HepG2 (cell line): ENCODE results near the gene CDC37L1. TPM values are rescaled to one million over a fixed set of nuclear protein-coding genes. Genes with fewer than 3 reads are reported as not detected.

Source experiments
- ATAC-seq: fragments of 200-7000 bp; cut with Tn5 transposase; 3 replicates; pipeline ENCODE4 v1.9.1; 2020; ENCODE audit warnings: mild to moderate bottlenecking, moderate library complexity
- BruUV-seq: library from RNA; stranded (reverse); fragments of 400-500 nt; replicated peaks from 2 replicates; lab custom pipeline; 2021; lab: Mats Ljungman, UMichigan
- CTCF ChIA-PET: fragments of 300-600 bp; formaldehyde crosslinking; extraction: SDS; loops from one replicate; lab custom pipeline; 2021; ENCODE audit warnings: low total read pairs, inconsistent platforms, low intra/inter-chr PET ratio; lab: Yijun Ruan, JAX
- POLR2A ChIA-PET: fragments of 350-600 bp; sonication (Branson Sonifier 250); formaldehyde crosslinking; loops from one replicate; lab custom pipeline; 2020; ENCODE audit warnings: antibody characterized with exemption, inconsistent platforms; lab: Yijun Ruan, JAX
- DNase-seq: peaks from one replicate; pipeline ENCODE4 v3.0.0-alpha.2; 2015; ENCODE audit warnings: low spot score
- FAIRE-seq: peaks from 3 replicates; lab custom pipeline; 2011; peaks lifted over from hg19 to GRCh38; lab: Jason Lieb, UNC
- H2AFZ ChIP-seq: one replicate; pipeline ENCODE4 v1.6.1; 2011; ENCODE audit warnings: low read length, inconsistent platforms
- H3K27ac ChIP-seq: fragments of 300-600 bp; 3 replicates; pipeline ENCODE4 v1.8.0; 2011; ENCODE audit warnings: mixed run types, mild to moderate bottlenecking, mixed read lengths, low read length, inconsistent platforms; ENCODE audit not compliant: insufficient read depth; ENCODE audit errors: extremely low read length
- H3K27me3 ChIP-seq, 2 experiments: fragments of 200-600 bp in 1 of 2; 2 replicates in 1 of 2; 3 replicates in 1 of 2; pipeline versions ENCODE4 v1.6.0 to v1.8.0; 2011; ENCODE audit warnings: low read length in 2 of 2, mild to moderate bottlenecking in 2 of 2, moderate library complexity in 2 of 2, inconsistent platforms in 1 of 2; ENCODE audit not compliant: insufficient read depth in 2 of 2, control insufficient read depth in 1 of 2
- H3K36me3 ChIP-seq, 2 experiments: fragments of 200-600 bp in 1 of 2; replicated peaks in 1 of 2; 2 replicates in 1 of 2; 3 replicates in 1 of 2; pipeline versions ENCODE4 v1.5.1 to v1.8.0; 2011; ENCODE audit warnings: low read length in 2 of 2, inconsistent platforms in 1 of 2; ENCODE audit not compliant: insufficient read depth in 2 of 2, control insufficient read depth in 1 of 2
- H3K4me1 ChIP-seq: 2 replicates; pipeline ENCODE4 v1.5.1; 2012; ENCODE audit warnings: low read length, inconsistent platforms; ENCODE audit not compliant: insufficient read depth
- H3K4me2 ChIP-seq: 2 replicates; pipeline ENCODE4 v1.6.0; 2011; ENCODE audit warnings: low read depth, low read length, inconsistent platforms
- H3K4me3 ChIP-seq, 3 experiments: fragments of 200-600 bp in 1 of 3; sonication (generic), shearing (Covaris generic) in 1 of 3; replicated peaks in 1 of 3; 2 replicates each; pipeline ENCODE4 v1.5.1; 2011 to 2016; ENCODE audit warnings: low read length in 3 of 3, inconsistent platforms in 2 of 3, low read depth in 2 of 3, mild to moderate bottlenecking in 2 of 3, control low read depth in 1 of 3, mixed read lengths in 1 of 3; ENCODE audit not compliant: insufficient read depth in 1 of 3
- H3K79me2 ChIP-seq: one replicate; pipeline ENCODE4 v1.6.1; 2011; ENCODE audit warnings: low read length, inconsistent platforms; ENCODE audit not compliant: insufficient read depth
- H3K9ac ChIP-seq: 2 replicates; pipeline ENCODE4 v1.6.0; 2011; ENCODE audit warnings: mild to moderate bottlenecking, low read depth, low read length, inconsistent platforms; ENCODE audit not compliant: insufficient read depth
- H3K9me3 ChIP-seq: 2 replicates; pipeline ENCODE4 v1.5.1; 2012; ENCODE audit warnings: mild to moderate bottlenecking, low read length
- H4K20me1 ChIP-seq: 2 replicates; pipeline ENCODE4 v1.6.0; 2011; ENCODE audit warnings: inconsistent platforms, mild to moderate bottlenecking, low read length, moderate library complexity; ENCODE audit not compliant: insufficient read depth
- DMAP1 ChIP-seq: IDR thresholded peaks from 2 replicates; pipeline ENCODE4 v1.6.1; 2016
- EP300 ChIP-seq, 3 experiments: sonication (generic) in 1 of 3; formaldehyde crosslinking in 1 of 3; IDR thresholded peaks; 2 replicates each; pipeline versions ENCODE4 v1.5.1 to v1.6.1; 2011 to 2020; ENCODE audit warnings: low read depth in 2 of 3, low read length in 2 of 3, borderline replicate concordance in 1 of 3, improper control_type of control experiment in 1 of 3, mild to moderate bottlenecking in 1 of 3, missing genetic modification reagents in 1 of 3, moderate library complexity in 1 of 3
- HDAC1 ChIP-seq: sonication (generic); formaldehyde crosslinking; IDR thresholded peaks from 2 replicates; pipeline ENCODE4 v1.5.1; 2020; ENCODE audit warnings: mild to moderate bottlenecking, missing genetic modification reagents
- NCOR1 ChIP-seq: fragments of 200-600 bp; sonication (generic); IDR thresholded peaks from 2 replicates; pipeline ENCODE4 v1.7.0; 2017; ENCODE audit warnings: antibody characterized with exemption, low read length, borderline replicate concordance
- ZNF879 ChIP-seq: sonication (generic); formaldehyde crosslinking; IDR thresholded peaks from 2 replicates; pipeline ENCODE4 v1.8.1; 2023; ENCODE audit warnings: missing genetic modification reagents
- WGBS: methylation state at CpG from one replicate; pipeline ENCODE4 v1.1.6; 2017; ENCODE audit warnings: low lambda C conversion rate; 5-methylcytosine and 5-hydroxymethylcytosine counted together
- in situ Hi-C: cut with HindIII; loops from 2 replicates; pipeline ENCODE4 v1.10.0; 2017; ENCODE audit warnings: low pct_unique_long_range_greater_than_20kb; ENCODE audit not compliant: extremely low pct_ligation_motif_present
- intact Hi-C: fragments of 100-400 bp; cut with micrococcal nuclease; formaldehyde crosslinking; loops from one replicate; pipeline ENCODE4 v1.10.0; 2022; ENCODE audit not compliant: unreplicated experiment
- polyA plus RNA-seq, 8 experiments: library from polyadenylated mRNA; depleted of rRNA in 3 of 8; stranded (reverse) in 7 of 8; unstranded in 1 of 8; fragments of >200 nt; fragmentation: Illumina TruSeq in 4 of 8; extraction: Trizol in 4 of 8; gene quantifications; 2 replicates each; pipeline versions ENCODE4 v1.2.1 to v1.2.3, GENCODE V29; 2011 to 2016; ENCODE audit warnings: low read depth in 4 of 8, missing spikeins in 1 of 8, mixed read lengths in 1 of 8; ENCODE audit not compliant: insufficient read depth in 1 of 8
- total RNA-seq, 5 experiments: library from RNA; depleted of rRNA; stranded (reverse); fragments of >200 nt; fragmentation: Illumina TruSeq; extraction: Trizol; gene quantifications; 2 replicates each; pipeline ENCODE4 v1.2.3, GENCODE V29; 2016; ENCODE audit warnings: low read depth in 1 of 5
- TF ChIP-seq, protein P1 (sequence below): sonication (generic); formaldehyde crosslinking; IDR thresholded peaks from 2 replicates; pipeline ENCODE4 v1.4.0; 2020; ENCODE audit warnings: mild to moderate bottlenecking, missing genetic modification reagents, borderline replicate concordance

CDC37L1 gene
- total and polyA plus RNA-seq, 2 of the 13 experiments (the other 11 are each of a cell fraction or from before 2014, with no cell fraction given): 5.5 to 17.0 TPM

- intact Hi-C loops: loop anchor here (5.0 kb wide), 1 partner anchor 847 kb away; no protein-coding TSS in a partner anchor
- no peaks in the 10 kb centered on the region for H3K36me3 ChIP-seq
- H2AFZ ChIP-seq: no peak overlapping the region
- H3K4me3 ChIP-seq: no peak overlapping the region
- ATAC-seq: no peak
- H3K27me3 ChIP-seq: no peaks in the 10 kb centered on the region; a peak in 1 of 5 replicates
- CTCF ChIA-PET: no interaction called here
- H3K4me2 ChIP-seq: no peak overlapping the region
- no peak for DNase-seq
- no peaks in the 10 kb centered on the region for H3K79me2 ChIP-seq
- BruUV-seq: no TSS peak
- TF ChIP-seq DMAP1: no peak
- TF ChIP-seq ZNF879: no peak
- no peak for TF ChIP-seq EP300 (IDR thresholded peaks at IDR 0.05; ENCODE audit: low read depth in 2 of 2, low read length in 2 of 2)
- TF ChIP-seq EP300 (CRISPR knock-in tag; IDR thresholded peaks at IDR 0.05; ENCODE audit: borderline replicate concordance): no peak
- no peak for TF ChIP-seq NCOR1
- TF ChIP-seq HDAC1 (CRISPR knock-in tag): no peak
- TF ChIP-seq, protein P1, sequence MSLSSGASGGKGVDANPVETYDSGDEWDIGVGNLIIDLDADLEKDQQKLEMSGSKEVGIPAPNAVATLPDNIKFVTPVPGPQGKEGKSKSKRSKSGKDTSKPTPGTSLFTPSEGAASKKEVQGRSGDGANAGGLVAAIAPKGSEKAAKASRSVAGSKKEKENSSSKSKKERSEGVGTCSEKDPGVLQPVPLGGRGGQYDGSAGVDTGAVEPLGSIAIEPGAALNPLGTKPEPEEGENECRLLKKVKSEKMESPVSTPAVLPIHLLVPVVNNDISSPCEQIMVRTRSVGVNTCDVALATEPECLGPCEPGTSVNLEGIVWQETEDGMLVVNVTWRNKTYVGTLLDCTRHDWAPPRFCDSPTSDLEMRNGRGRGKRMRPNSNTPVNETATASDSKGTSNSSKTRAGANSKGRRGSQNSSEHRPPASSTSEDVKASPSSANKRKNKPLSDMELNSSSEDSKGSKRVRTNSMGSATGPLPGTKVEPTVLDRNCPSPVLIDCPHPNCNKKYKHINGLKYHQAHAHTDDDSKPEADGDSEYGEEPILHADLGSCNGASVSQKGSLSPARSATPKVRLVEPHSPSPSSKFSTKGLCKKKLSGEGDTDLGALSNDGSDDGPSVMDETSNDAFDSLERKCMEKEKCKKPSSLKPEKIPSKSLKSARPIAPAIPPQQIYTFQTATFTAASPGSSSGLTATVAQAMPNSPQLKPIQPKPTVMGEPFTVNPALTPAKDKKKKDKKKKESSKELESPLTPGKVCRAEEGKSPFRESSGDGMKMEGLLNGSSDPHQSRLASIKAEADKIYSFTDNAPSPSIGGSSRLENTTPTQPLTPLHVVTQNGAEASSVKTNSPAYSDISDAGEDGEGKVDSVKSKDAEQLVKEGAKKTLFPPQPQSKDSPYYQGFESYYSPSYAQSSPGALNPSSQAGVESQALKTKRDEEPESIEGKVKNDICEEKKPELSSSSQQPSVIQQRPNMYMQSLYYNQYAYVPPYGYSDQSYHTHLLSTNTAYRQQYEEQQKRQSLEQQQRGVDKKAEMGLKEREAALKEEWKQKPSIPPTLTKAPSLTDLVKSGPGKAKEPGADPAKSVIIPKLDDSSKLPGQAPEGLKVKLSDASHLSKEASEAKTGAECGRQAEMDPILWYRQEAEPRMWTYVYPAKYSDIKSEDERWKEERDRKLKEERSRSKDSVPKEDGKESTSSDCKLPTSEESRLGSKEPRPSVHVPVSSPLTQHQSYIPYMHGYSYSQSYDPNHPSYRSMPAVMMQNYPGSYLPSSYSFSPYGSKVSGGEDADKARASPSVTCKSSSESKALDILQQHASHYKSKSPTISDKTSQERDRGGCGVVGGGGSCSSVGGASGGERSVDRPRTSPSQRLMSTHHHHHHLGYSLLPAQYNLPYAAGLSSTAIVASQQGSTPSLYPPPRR (CRISPR knock-in tag): no peak
- H3K4me1 ChIP-seq: no peaks in the 10 kb centered on the region
- in situ Hi-C loops: loop anchor here (5.0 to 25.0 kb wide), 3 partner anchors 232 to 832 kb away; partner anchors contain the start of genes JAK2 and PLGRKT
- H4K20me1 ChIP-seq: no peaks in the 10 kb centered on the region
- WGBS: 51% methylated on average over 5 of the region's 5 CpGs
- no peak overlapping the region for H3K27ac ChIP-seq
- no peaks in the 10 kb centered on the region for H3K9me3 ChIP-seq
- no peak overlapping the region for H3K9ac ChIP-seq
- no peak for FAIRE-seq
- POLR2A ChIA-PET: no interaction called here
Observed at GRCh38 chr9:4755026-4755609, 75.7 kb downstream of the CDC37L1 start.
